GM19452 (cell line): Measurements from ENCODE around the gene CAGE1.

Experiments
- ATAC-seq: cut with Tn5 transposase; IDR thresholded peaks from one replicate; pipeline ENCODE4 v1.9.1; 2021; ENCODE audit not compliant: unreplicated experiment

Gene CAGE1

GRCh38 chr6:7389451-7390225 lies at the start of gene CAGE1, which contains the start of gene RIOK1:
Gene CAGE1 (minus strand): TSS chr6:7389742. CDS start chr6:7387173, 2,569 bp downstream.
Gene RIOK1 (plus strand): TSS chr6:7389808. CDS start chr6:7390003, 195 bp downstream.
- peak; percentile 97 for ATAC-seq

GRCh38 chr6:7439228-7439627 lies 49.7 kb upstream of the CAGE1 start:
- no peak for ATAC-seq

- no peak for ATAC-seq
Observed at GRCh38 chr6:7438011-7438410, 48.5 kb upstream of the CAGE1 start.

GRCh38 chr6:7434672-7435071 lies 45.1 kb upstream of the CAGE1 start:
- no peak for ATAC-seq

GRCh38 chr6:7433121-7433617 lies 43.6 kb upstream of the CAGE1 start:
- ATAC-seq, result no peak

- no peak for ATAC-seq
Observed at GRCh38 chr6:7432391-7433120, 43.0 kb upstream of the CAGE1 start.

GRCh38 chr6:7431674-7432390 lies 42.3 kb upstream of the CAGE1 start:
- ATAC-seq, result no peak

GRCh38 chr6:7431313-7431673 lies 41.8 kb upstream of the CAGE1 start:
- ATAC-seq, result no peak

- no peak for ATAC-seq
Observed at GRCh38 chr6:7426447-7427169, 37.1 kb upstream of the CAGE1 start.

- no peak for ATAC-seq
Observed at GRCh38 chr6:7425808-7426190, 36.3 kb upstream of the CAGE1 start.

- no peak for ATAC-seq
Observed at GRCh38 chr6:7424967-7425807, 35.6 kb upstream of the CAGE1 start.

- ATAC-seq, result no peak
Observed at GRCh38 chr6:7424058-7424457, 34.5 kb upstream of the CAGE1 start.

- no peak for ATAC-seq
Observed at GRCh38 chr6:7421066-7421465, 31.5 kb upstream of the CAGE1 start.

GRCh38 chr6:7419065-7419464 lies 29.5 kb upstream of the CAGE1 start:
- ATAC-seq, result no peak

- no peak for ATAC-seq
Observed at GRCh38 chr6:7418238-7418905, 28.8 kb upstream of the CAGE1 start.

- ATAC-seq, result no peak
Observed at GRCh38 chr6:7417684-7418083, 28.1 kb upstream of the CAGE1 start.

- no peak for ATAC-seq
Observed at GRCh38 chr6:7414811-7415210, 25.3 kb upstream of the CAGE1 start.

- no peak for ATAC-seq
Observed at GRCh38 chr6:7413151-7413823, 23.7 kb upstream of the CAGE1 start.

- no peak for ATAC-seq
Observed at GRCh38 chr6:7411328-7411727, 21.8 kb upstream of the CAGE1 start.
